Esophagus muscularis mucosa (tissue), 4 donors: ENCODE results near the gene RNLS. TPM values are rescaled to one million over a fixed set of nuclear protein-coding genes. Genes with fewer than 3 reads are reported as not detected.

Experiments used
- DNase-seq: peaks from one replicate; pipeline ENCODE4 v3.0.0-alpha.2; 2017; ENCODE audit errors: extremely low spot score
- H3K27ac ChIP-seq, 4 donors: fragments of 200-600 bp; sonication (generic); replicated peaks in 1 of 4; 1 replicate in 3 of 4; 2 replicates in 1 of 4; pipeline ENCODE4 v1.5.1; 2016 to 2019; ENCODE audit warnings: mild to moderate bottlenecking in 1 of 4
- H3K27me3 ChIP-seq, 4 donors: fragments of 200-600 bp; sonication (generic); one replicate each; pipeline versions ENCODE4 v1.5.1 to v1.6.0; 2016 to 2019
- H3K36me3 ChIP-seq, 4 donors: fragments of 200-600 bp; sonication (generic); one replicate each; pipeline ENCODE4 v1.5.1; 2016 to 2019
- H3K4me1 ChIP-seq, 4 donors: fragments of 200-600 bp; sonication (generic); one replicate each; pipeline ENCODE4 v1.5.1; 2016 to 2019
- H3K4me3 ChIP-seq, 4 donors: fragments of 200-600 bp; sonication (generic); 1 replicate in 2 of 4; 2 replicates in 2 of 4; pipeline ENCODE4 v1.5.1; 2016 to 2019; ENCODE audit warnings: mild to moderate bottlenecking in 4 of 4, moderate library complexity in 1 of 4
- H3K9me3 ChIP-seq, 4 donors: fragments of 200-600 bp; sonication (generic); 1 replicate in 3 of 4; 2 replicates in 1 of 4; pipeline ENCODE4 v1.5.1; 2016 to 2019
- EP300 ChIP-seq: sonication (generic); formaldehyde crosslinking; IDR thresholded peaks from one replicate; pipeline ENCODE4 v1.6.1; 2017; ENCODE audit warnings: antibody characterized with exemption
- POLR2A ChIP-seq: fragments of 450-650 bp; IDR thresholded peaks from one replicate; pipeline ENCODE4 v1.6.1; 2017; ENCODE audit warnings: antibody characterized with exemption, moderate library complexity, mild to moderate bottlenecking, low read depth
- POLR2AphosphoS5 ChIP-seq, 2 donors: sonication (generic); formaldehyde crosslinking; IDR thresholded peaks; one replicate each; pipeline ENCODE4 v1.6.1; 2017; ENCODE audit warnings: antibody characterized with exemption in 2 of 2
- WGBS: methylation state at CpG from one replicate; pipeline ENCODE4 v1.1.5; 2018; 5-methylcytosine and 5-hydroxymethylcytosine counted together
- intact Hi-C: fragments of 100-400 bp; cut with DNase I; formaldehyde crosslinking; loops from one replicate; pipeline ENCODE4 v1.15.1; 2023
- total RNA-seq, 4 donors: library from RNA; depleted of rRNA; stranded (reverse); fragments of >200 nt; gene quantifications; one replicate each; pipeline versions ENCODE4 v1.1.0 to v1.2.1, GENCODE V29; 2016
- TF ChIP-seq, protein P1 (sequence below), 3 experiments: fragments of 200-600 bp in 2 of 3; fragments of 450-650 bp in 1 of 3; sonication (generic) in 2 of 3; IDR thresholded peaks; one replicate each; pipeline ENCODE4 v1.5.1; 2017 to 2019; ENCODE audit warnings: antibody characterized with exemption in 3 of 3, mild to moderate bottlenecking in 2 of 3, moderate library complexity in 1 of 3

RNLS gene
- total RNA-seq, 4 donors from 2014 or later = 6.7 to 12.9 (median 10.9) TPM

DNA sequence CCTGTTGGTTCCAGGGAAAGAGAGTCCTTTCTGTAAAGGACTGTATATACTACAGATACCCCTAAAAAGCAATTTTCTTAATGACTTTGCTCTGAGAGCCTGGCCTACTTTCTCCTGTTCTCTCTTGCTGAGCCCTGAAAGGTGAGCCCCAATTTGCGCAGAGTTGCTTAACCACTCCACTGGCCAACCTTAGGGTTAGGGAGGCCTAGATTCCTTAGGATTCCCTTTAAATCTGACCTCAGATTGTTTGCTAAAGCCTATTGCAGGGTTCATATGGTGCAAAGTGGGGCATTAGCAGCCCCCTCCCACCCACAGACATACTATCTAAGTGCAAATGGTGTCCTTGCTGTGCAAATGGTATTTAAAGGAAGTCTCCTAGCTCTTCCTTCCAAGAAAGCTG, 164.2 kb downstream of the RNLS start:
- Histone ChIP-seq H3K27me3 (no peaks in the 10 kb centered on the region), H3K36me3 (no peaks in the 10 kb centered on the region), H3K4me3 (no peak overlapping the region), H3K9me3 (no peaks in the 10 kb centered on the region), H3K27ac (no peak overlapping the region), H3K4me1 (peaks cover 0 to 8% (median 1%) of the 10 kb centered on the region in 4 donors)
- intact Hi-C loops = no loop called here
- TF ChIP-seq, protein P1, sequence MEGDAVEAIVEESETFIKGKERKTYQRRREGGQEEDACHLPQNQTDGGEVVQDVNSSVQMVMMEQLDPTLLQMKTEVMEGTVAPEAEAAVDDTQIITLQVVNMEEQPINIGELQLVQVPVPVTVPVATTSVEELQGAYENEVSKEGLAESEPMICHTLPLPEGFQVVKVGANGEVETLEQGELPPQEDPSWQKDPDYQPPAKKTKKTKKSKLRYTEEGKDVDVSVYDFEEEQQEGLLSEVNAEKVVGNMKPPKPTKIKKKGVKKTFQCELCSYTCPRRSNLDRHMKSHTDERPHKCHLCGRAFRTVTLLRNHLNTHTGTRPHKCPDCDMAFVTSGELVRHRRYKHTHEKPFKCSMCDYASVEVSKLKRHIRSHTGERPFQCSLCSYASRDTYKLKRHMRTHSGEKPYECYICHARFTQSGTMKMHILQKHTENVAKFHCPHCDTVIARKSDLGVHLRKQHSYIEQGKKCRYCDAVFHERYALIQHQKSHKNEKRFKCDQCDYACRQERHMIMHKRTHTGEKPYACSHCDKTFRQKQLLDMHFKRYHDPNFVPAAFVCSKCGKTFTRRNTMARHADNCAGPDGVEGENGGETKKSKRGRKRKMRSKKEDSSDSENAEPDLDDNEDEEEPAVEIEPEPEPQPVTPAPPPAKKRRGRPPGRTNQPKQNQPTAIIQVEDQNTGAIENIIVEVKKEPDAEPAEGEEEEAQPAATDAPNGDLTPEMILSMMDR (IDR thresholded peaks at IDR 0.05) = no peak
- TF ChIP-seq EP300 (no peak), POLR2A (no peak), POLR2AphosphoS5 (IDR thresholded peaks at IDR 0.05) (no peak)
- WGBS = 100% methylated on average over 1 of the region's 1 CpG
- no peak for DNase-seq

DNA sequence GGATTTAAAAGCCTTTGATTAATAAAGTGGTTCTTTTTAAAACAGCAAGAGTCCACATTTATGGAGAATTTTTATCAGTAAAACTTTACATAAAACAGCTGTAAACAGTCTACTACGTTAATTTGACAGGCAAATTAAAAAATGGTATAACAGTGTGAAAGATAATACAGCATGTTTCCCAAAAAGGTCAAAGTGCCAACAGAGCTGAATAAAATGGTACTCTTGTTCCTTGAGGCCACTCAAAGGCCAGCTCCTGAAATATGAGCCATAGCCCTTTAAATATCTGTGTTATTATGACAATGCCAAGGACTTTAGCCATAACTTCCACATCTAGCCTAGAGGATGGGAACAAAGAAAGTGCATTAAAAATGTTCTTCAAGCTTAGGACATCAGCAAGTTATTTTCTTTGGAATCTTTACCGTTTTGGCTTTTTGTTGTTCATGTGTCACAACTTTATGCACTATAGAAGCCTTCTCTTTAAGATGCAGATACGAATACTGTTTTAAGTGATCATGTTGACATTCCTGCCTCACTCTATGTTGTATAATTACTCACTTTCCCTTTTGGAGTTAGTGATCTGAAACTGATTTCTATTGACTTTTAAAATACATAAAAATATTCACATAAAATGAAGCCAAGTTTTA, 165.6 kb downstream of the RNLS start:
- DNase-seq = no peak
- no peaks in the 10 kb centered on the region for H3K9me3 ChIP-seq
- no peak for TF ChIP-seq POLR2A
- no peak for TF ChIP-seq EP300
- TF ChIP-seq, protein P1 (IDR thresholded peaks at IDR 0.05) = no peak
- H3K27me3 ChIP-seq = no peaks in the 10 kb centered on the region
- intact Hi-C loops = no loop called here
- WGBS = 54% methylated on average over 3 of the region's 3 CpGs
- H3K27ac ChIP-seq = no peak overlapping the region
- no peaks in the 10 kb centered on the region for H3K36me3 ChIP-seq
- peaks cover 0 to 8% (median 1%) of the 10 kb centered on the region in 4 donors for H3K4me1 ChIP-seq
- no peak overlapping the region for H3K4me3 ChIP-seq

DNA sequence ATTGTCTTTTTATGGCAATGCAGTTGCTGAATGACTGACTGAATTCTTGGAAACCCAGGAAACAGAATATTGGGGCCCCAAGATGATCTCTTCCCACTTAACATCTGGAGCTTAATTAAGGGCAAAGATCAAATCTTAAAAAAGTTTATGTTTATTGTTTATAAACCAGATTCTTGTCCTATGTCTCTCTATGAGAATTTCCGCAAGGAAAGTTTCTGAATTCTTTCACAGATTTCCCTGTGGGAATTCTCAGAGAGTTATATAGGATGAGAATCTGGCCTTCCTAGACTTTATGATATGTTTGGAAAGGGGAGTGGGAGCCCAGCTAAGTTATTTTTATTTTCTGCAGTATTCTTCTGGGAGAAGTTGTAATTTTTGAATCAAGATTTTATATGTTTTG, 166.3 kb downstream of the RNLS start:
- H3K36me3 ChIP-seq = no peaks in the 10 kb centered on the region
- DNase-seq = no peak
- intact Hi-C loops = no loop called here
- H3K27me3 ChIP-seq = no peaks in the 10 kb centered on the region
- 89% methylated on average over 1 of the region's 1 CpG for WGBS
- H3K4me1 ChIP-seq = peaks cover 0 to 8% (median 1%) of the 10 kb centered on the region in 4 donors
- H3K9me3 ChIP-seq = no peaks in the 10 kb centered on the region
- no peak overlapping the region for H3K4me3 ChIP-seq
- TF ChIP-seq EP300 = no peak
- TF ChIP-seq, protein P1 (IDR thresholded peaks at IDR 0.05) = no peak
- no peak overlapping the region for H3K27ac ChIP-seq

DNA sequence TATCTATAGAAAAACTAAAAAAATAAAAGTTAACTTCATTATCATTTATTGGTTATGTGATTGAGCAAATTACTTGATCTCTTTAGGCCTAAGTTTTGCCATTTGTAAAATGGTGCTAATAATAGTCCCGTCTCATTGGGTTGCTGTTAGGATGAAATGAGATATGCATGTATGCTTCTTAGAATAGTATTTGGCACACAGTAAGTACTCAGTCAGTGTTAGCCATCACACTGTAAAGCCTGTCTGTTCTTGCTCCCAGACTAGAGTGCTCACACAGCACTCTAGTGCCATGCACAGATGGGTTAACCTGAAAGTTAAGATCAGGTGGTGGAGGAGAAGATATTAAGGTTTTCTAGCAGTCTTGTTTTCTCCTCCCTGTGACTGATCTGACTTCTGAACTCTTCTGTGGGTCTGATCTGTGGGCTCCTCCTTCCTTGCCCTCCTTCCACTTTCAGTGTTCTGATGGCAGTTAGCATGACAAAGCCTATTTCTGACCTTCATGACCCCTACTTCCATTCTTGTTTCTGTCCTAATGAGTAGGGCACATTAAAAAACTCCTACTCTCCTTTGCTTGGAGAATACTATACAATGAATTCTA, 167.5 kb downstream of the RNLS start:
- intact Hi-C loops = no loop called here
- TF ChIP-seq POLR2AphosphoS5 (IDR thresholded peaks at IDR 0.05) (no peak), EP300 (no peak), POLR2A (no peak)
- TF ChIP-seq, protein P1 (IDR thresholded peaks at IDR 0.05) = no peak
- H3K4me3 ChIP-seq = no peak overlapping the region
- H3K36me3 ChIP-seq = no peaks in the 10 kb centered on the region
- H3K27me3 ChIP-seq = no peaks in the 10 kb centered on the region
- peaks cover 0 to 8% (median 1%) of the 10 kb centered on the region in 4 donors for H3K4me1 ChIP-seq
- DNase-seq = no peak
- 90% methylated on average over 1 of the region's 1 CpG for WGBS
- H3K9me3 ChIP-seq = no peaks in the 10 kb centered on the region
- H3K27ac ChIP-seq = no peak overlapping the region

DNA sequence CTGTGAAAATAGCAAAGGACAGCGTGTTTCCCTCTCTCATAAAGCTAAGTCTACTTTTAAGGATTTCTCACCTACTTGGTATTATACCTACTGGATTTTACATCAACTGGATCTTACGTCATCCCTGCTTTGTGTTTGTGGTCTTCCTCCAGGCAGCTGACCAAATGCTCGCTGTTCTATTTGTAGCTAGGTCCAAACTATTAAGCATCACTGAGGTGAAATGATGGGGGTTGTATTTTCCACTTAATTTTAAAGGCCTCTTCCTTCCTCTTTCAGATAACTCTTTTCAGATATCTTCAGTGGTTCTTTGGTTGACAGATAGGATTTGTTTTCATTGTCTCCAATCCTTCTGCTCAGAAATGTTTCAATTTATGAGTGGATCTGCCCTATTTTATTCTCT, 169.7 kb downstream of the RNLS start:
- Histone ChIP-seq H3K4me1 (peaks cover 0 to 8% (median 1%) of the 10 kb centered on the region in 4 donors), H3K27me3 (no peaks in the 10 kb centered on the region), H3K4me3 (no peak overlapping the region), H3K9me3 (no peaks in the 10 kb centered on the region), H3K27ac (no peak overlapping the region), H3K36me3 (no peaks in the 10 kb centered on the region)
- WGBS = 89% methylated on average over 3 of the region's 3 CpGs
- no peak for DNase-seq
- TF ChIP-seq POLR2AphosphoS5 (IDR thresholded peaks at IDR 0.05) (no peak), EP300 (no peak), POLR2A (no peak)
- TF ChIP-seq, protein P1 (IDR thresholded peaks at IDR 0.05) = no peak
- intact Hi-C loops = no loop called here
